HUDEP-2 (cell line): ENCODE measurements around the gene LENG8.

Experiments used
- DNase-seq, 76 experiments: peaks; one replicate each; lab custom pipeline; 2025; ENCODE audit not compliant: unreplicated experiment in 76 of 76; lab: John Stamatoyannopoulos, UW

Gene LENG8

GRCh38 chr19:54421521-54421920 lies 27.5 kb upstream of the LENG8 start:
- no peak for DNase-seq

- no peak for DNase-seq
Measured at GRCh38 chr19:54422136-54422535, 26.9 kb upstream of the LENG8 start.

- DNase-seq, result no peak
Measured at GRCh38 chr19:54424201-54424600, 24.8 kb upstream of the LENG8 start.

- DNase-seq, result no peak
Measured at GRCh38 chr19:54424660-54425381, 24.2 kb upstream of the LENG8 start.

- DNase-seq, result no peak
Measured at GRCh38 chr19:54425382-54425723, 23.6 kb upstream of the LENG8 start.

DNA sequence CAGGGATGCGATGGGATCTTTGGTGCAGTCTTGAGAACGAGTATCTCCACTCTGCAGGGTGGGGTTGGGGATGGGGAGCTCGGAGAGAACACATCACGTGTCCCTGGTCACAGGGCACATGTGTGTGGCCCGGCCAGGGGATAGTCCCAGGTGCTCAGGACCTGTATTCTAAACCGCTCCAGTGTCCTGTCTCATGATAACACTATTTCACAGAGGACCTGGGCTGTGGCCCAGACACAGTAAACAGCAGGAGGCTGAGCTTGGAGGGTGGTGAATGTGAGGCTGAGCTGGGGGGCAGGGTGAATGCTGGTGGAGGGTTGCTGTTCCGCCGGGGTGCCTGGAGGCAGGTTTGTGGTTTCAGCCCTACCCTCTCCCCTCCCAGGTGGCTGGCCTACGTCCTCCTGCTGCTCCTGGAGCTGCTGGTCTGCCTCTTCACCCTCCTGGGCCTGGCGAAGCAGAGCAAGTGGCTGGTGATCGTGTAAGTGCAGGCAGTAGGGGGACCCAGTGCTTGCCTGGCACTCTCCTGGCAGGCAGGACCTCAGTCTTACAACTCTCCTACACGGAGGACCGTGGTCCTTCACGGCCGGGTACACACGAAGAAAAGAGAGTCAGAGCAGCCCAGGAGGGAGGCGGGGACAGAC lies 22.6 kb upstream of the LENG8 start:
- DNase-seq, result no peak

DNA sequence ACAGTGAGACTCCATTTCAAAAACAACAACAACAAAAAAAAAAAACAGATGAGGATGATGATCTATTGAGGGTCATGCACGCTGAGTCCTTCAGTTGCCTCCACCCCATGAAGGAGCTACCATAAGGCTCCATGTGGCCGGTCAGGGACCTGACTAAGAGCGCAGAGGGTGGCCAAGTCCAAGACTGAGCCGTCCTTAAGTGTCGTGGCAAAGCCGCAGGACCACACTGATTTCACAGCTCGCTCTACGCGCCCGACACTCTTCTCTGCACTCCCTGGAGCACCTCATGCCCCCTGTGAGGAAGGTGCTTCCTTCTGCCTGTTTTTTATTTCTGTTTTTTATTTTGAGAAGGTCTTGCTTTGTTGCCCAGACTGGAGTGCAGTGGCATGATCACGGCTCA lies 21.4 kb upstream of the LENG8 start:
- DNase-seq, result no peak

GRCh38 chr19:54428323-54429175 lies 20.4 kb upstream of the LENG8 start:
- no peak for DNase-seq

- no peak for DNase-seq
Measured at GRCh38 chr19:54429176-54429495, 19.9 kb upstream of the LENG8 start.

- DNase-seq, result no peak
Measured at GRCh38 chr19:54429545-54430227, 19.3 kb upstream of the LENG8 start.

- DNase-seq, result peak in 35 of 76 experiments; percentile 9 to 62 (median 34)
Measured at GRCh38 chr19:54430306-54431254, 18.4 kb upstream of the LENG8 start.

DNA sequence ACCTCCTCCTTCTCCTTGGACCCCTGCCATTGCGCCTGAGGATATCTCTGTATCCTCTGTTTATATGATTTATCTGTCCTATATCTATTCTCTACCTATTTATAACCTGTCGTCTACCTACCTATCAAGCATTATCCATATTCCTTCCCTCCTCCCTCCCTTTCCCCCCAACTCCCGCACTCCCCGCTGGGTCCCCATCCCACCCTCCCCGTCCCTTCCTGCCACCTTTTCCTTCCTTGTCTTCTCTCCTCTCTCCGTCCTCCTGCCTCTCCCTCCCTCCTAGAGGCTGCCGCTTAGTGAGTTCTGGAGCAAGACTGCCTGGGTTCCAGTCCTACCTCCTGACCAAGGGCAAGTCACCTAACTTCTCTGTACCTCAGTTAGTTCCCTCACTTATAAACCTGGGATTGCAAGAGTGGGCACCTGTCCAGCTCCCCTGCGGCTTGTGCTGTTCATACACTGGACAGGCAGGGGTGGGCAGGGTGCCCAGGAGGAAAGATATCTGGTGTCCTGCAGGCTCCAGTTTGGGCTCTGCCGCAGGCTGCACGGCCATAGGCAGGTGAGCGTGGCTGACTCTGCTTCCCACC lies 17.7 kb upstream of the LENG8 start:
- peak in 11 of 76 experiments; percentile 11 to 67 (median 51) for DNase-seq

- DNase-seq, result no peak
Measured at GRCh38 chr19:54432144-54432738, 16.8 kb upstream of the LENG8 start.

- no peak for DNase-seq
Measured at GRCh38 chr19:54433697-54434096, 15.3 kb upstream of the LENG8 start.

DNA sequence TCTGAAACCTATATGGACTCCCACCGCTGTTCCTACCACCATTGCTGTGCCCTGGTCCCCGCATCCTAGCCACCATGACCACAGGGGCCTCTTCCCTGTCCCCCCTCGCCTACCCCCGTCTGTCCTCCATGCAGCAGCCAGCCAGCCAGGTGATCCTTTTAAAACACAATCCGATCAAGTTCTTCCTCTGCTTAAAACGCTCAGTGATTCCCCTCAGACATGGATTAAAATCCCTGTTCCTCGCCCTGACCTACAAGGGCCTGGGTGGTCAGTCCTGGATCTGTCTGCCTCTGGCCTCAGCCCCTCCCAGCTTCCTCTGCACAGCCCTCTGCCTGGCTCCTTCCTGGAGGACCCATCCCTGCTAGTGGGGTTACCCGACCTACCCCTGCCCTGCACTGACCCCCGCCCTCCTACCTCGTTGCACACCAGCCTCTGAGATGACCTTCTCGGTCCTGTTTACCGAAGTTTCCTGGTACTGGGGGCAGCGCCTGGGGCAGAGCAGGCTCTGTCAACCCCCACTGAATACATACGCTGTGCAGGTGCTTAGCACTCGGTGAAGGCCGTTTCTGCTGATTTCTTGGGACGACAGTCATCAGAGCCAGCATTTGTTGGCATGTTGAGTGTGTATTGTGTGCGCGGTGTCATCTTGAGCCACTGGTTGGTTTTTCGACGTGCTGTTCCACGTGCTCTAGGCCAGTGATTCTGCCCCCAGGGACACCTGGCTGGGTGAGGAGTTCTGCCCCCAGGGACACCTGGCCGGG lies 14.7 kb upstream of the LENG8 start:
- DNase-seq, result no peak

DNA sequence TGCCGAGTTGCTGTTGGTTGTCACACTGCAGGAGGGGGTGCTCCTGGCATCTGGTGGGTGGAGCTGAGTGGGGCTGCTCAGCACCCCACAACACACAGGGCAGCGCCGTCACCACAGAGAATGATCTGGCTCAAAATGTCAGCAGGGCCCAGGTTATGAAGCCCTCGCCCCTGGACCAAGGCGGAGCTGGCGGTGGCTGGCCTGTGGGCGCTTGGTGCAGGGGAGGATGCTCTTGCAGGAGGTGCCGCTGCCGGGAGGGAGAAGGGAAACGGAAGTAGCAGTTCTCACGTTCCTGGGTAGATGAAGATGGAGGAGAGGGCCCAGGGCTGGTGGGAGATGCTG lies 14.2 kb upstream of the LENG8 start:
- DNase-seq, result no peak

GRCh38 chr19:54435551-54436016 lies 13.4 kb upstream of the LENG8 start:
- DNase-seq, result no peak

- DNase-seq, result no peak
Measured at GRCh38 chr19:54436031-54436523, 12.9 kb upstream of the LENG8 start.
